HL-60 (cell line): ENCODE data around the gene LDLRAD3.

ENCODE experiments used
- DNase-seq, 2 experiments: peaks; one replicate each; pipeline ENCODE4 v3.0.0-alpha.2; 2010 to 2020; ENCODE audit warnings: low read depth in 1 of 2, low spot score in 1 of 2
- H3K27ac ChIP-seq: fragments of 250-450 bp; sonication (Bioruptor Pico); replicated peaks from 2 replicates; pipeline ENCODE4 v1.5.1; 2020; ENCODE audit warnings: mild to moderate bottlenecking, moderate library complexity
- H3K27me3 ChIP-seq: fragments of 250-450 bp; sonication (Bioruptor Pico); 2 replicates; pipeline ENCODE4 v1.5.1; 2021; ENCODE audit warnings: mild to moderate bottlenecking, moderate library complexity; ENCODE audit not compliant: insufficient read depth, poor library complexity, severe bottlenecking
- H3K4me3 ChIP-seq: replicated peaks from 2 replicates; pipeline ENCODE4 v1.5.1; 2011; ENCODE audit warnings: mild to moderate bottlenecking, control low read depth, low read length; ENCODE audit not compliant: insufficient read depth
- CTCF ChIP-seq: IDR thresholded peaks from one replicate; pipeline ENCODE4 v1.5.1; 2011; ENCODE audit warnings: low read length, control low read depth, inconsistent platforms; ENCODE audit not compliant: insufficient read depth
- GABPA ChIP-seq: IDR thresholded peaks from 2 replicates; pipeline ENCODE4 v1.6.1; 2012; ENCODE audit warnings: low read depth
- POLR2AphosphoS5 ChIP-seq: IDR thresholded peaks from 2 replicates; pipeline ENCODE4 v1.6.1; 2012; ENCODE audit warnings: low read depth
- SPI1 ChIP-seq: IDR thresholded peaks from 2 replicates; pipeline ENCODE4 v1.6.1; 2012; ENCODE audit warnings: low read depth, mild to moderate bottlenecking, borderline replicate concordance
- TF ChIP-seq, protein P1 (sequence below): IDR thresholded peaks from 2 replicates; pipeline ENCODE4 v1.6.1; 2012; ENCODE audit warnings: low read depth; ENCODE audit not compliant: insufficient replicate concordance

LDLRAD3 gene

DNA sequence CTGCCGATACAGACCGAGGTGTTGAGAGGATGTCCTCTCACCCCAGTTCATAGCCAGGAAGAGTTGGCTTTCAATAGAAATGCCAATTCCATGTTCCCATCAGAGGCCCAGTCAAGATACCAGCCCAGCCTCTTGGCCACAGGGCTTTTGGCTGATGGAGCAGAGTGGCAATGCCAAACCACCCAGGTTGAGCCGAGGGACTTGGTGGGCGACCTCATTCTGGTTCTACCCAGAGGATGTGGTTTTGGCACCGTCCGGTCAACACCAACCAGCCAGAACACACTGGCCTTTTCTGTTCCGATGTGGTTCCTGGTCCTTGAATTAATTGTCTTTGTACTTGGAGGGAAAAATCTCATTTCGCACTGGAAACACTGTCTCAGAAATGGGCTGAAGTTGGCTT, 284.8 kb downstream of the LDLRAD3 start:
- TF ChIP-seq, protein P1, sequence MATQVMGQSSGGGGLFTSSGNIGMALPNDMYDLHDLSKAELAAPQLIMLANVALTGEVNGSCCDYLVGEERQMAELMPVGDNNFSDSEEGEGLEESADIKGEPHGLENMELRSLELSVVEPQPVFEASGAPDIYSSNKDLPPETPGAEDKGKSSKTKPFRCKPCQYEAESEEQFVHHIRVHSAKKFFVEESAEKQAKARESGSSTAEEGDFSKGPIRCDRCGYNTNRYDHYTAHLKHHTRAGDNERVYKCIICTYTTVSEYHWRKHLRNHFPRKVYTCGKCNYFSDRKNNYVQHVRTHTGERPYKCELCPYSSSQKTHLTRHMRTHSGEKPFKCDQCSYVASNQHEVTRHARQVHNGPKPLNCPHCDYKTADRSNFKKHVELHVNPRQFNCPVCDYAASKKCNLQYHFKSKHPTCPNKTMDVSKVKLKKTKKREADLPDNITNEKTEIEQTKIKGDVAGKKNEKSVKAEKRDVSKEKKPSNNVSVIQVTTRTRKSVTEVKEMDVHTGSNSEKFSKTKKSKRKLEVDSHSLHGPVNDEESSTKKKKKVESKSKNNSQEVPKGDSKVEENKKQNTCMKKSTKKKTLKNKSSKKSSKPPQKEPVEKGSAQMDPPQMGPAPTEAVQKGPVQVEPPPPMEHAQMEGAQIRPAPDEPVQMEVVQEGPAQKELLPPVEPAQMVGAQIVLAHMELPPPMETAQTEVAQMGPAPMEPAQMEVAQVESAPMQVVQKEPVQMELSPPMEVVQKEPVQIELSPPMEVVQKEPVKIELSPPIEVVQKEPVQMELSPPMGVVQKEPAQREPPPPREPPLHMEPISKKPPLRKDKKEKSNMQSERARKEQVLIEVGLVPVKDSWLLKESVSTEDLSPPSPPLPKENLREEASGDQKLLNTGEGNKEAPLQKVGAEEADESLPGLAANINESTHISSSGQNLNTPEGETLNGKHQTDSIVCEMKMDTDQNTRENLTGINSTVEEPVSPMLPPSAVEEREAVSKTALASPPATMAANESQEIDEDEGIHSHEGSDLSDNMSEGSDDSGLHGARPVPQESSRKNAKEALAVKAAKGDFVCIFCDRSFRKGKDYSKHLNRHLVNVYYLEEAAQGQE = no peak
- no peaks in the 10 kb centered on the region for H3K27me3 ChIP-seq
- no peak overlapping the region for H3K4me3 ChIP-seq
- H3K27ac ChIP-seq = no peak overlapping the region
- no peak for DNase-seq

- DNase-seq = no peak
- no peak for TF ChIP-seq SPI1
- no peak for TF ChIP-seq POLR2AphosphoS5
- TF ChIP-seq, protein P1 = no peak
- no peak for TF ChIP-seq CTCF
- TF ChIP-seq GABPA = no peak
- Histone ChIP-seq H3K4me3 (no peak overlapping the region), H3K27ac (no peak overlapping the region), H3K27me3 (no peaks in the 10 kb centered on the region)
These were observed 285.3 kb downstream of the LDLRAD3 start for GRCh38 chr11:36229091-36229705.

GRCh38 chr11:36230779-36231699, 287.2 kb downstream of the LDLRAD3 start:
- H3K4me3 ChIP-seq = no peak overlapping the region
- TF ChIP-seq SPI1 = no peak
- no peak for TF ChIP-seq POLR2AphosphoS5
- TF ChIP-seq, protein P1 = no peak
- no peak overlapping the region for H3K27ac ChIP-seq
- no peaks in the 10 kb centered on the region for H3K27me3 ChIP-seq
- DNase-seq = no peak

DNA sequence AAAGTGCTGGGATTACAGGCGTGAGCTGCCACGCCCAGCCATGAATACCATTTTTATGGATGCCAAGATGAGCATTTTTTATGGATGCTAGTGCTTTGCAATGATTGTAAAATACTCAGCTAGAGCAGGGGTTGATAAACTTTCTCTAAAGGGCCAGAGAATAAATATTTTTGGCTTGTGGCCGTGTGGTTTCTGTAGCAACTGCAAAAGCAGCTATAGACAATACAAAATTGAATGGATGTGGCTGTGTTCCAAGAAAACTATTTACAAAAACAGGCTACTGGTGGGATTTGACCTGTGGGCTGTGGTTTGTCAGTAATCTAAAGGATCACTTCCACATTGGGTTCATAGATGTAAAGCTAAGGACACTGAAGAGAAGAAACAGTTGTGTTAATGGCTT, 289.3 kb downstream of the LDLRAD3 start:
- no peak for DNase-seq

More for the DNA sequence above, 289.3 kb downstream of the LDLRAD3 start:
- Histone ChIP-seq H3K27ac (no peak overlapping the region), H3K4me3 (no peak overlapping the region), H3K27me3 (no peaks in the 10 kb centered on the region)
- no peak for TF ChIP-seq POLR2AphosphoS5
- no peak for TF ChIP-seq GABPA
- no peak for TF ChIP-seq SPI1
- TF ChIP-seq CTCF = no peak
